Mesendoderm (in vitro differentiated cells): Measurements from ENCODE around the gene EPHA1.

Source experiments
- DNase-seq: peaks from one replicate; pipeline ENCODE4 v3.0.0; 2013
- H2AK5ac ChIP-seq: 2 replicates; pipeline ENCODE4 v1.6.1; 2013; ENCODE audit warnings: low read length, inconsistent platforms
- H2BK120ac ChIP-seq: 2 replicates; pipeline ENCODE4 v1.6.1; 2013; ENCODE audit warnings: low read depth, mild to moderate bottlenecking, low read length, moderate library complexity, mixed read lengths
- H2BK15ac ChIP-seq: replicated peaks from 2 replicates; pipeline ENCODE4 v1.6.1; 2013; ENCODE audit warnings: low read depth, mild to moderate bottlenecking, moderate library complexity
- H2BK5ac ChIP-seq: 2 replicates; pipeline ENCODE4 v1.6.1; 2013; ENCODE audit warnings: low read length, inconsistent platforms
- H3K18ac ChIP-seq: 2 replicates; pipeline ENCODE4 v1.6.1; 2013; ENCODE audit warnings: mild to moderate bottlenecking, low read length, mixed read lengths
- H3K23ac ChIP-seq: one replicate; pipeline ENCODE4 v1.6.1; 2013; ENCODE audit warnings: low read length
- H3K27ac ChIP-seq: 2 replicates; pipeline ENCODE4 v1.5.1; 2013; ENCODE audit warnings: low read depth, mild to moderate bottlenecking, inconsistent platforms, low read length, moderate library complexity
- H3K27me3 ChIP-seq: 2 replicates; pipeline ENCODE4 v1.6.1; 2013; ENCODE audit warnings: low read length, control low read depth, mild to moderate bottlenecking, inconsistent platforms; ENCODE audit not compliant: insufficient read depth, poor library complexity
- H3K36me3 ChIP-seq: 2 replicates; pipeline ENCODE4 v1.6.1; 2013; ENCODE audit warnings: low read length, inconsistent platforms; ENCODE audit not compliant: control insufficient read depth, insufficient read depth
- H3K4ac ChIP-seq: one replicate; pipeline ENCODE4 v1.6.1; 2013; ENCODE audit warnings: low read depth, mild to moderate bottlenecking, low read length, moderate library complexity
- H3K4me1 ChIP-seq: 2 replicates; pipeline ENCODE4 v1.6.1; 2013; ENCODE audit warnings: low read depth, low read length, inconsistent platforms; ENCODE audit not compliant: control insufficient read depth
- H3K4me2 ChIP-seq: 2 replicates; pipeline ENCODE4 v1.6.1; 2013; ENCODE audit warnings: low read length
- H3K4me3 ChIP-seq: 2 replicates; pipeline ENCODE4 v1.5.1; 2013; ENCODE audit warnings: mild to moderate bottlenecking, low read length
- H3K56ac ChIP-seq: one replicate; pipeline ENCODE4 v1.6.1; 2013; ENCODE audit warnings: low read length
- H3K79me1 ChIP-seq: 2 replicates; pipeline ENCODE4 v1.6.1; 2013; ENCODE audit warnings: low read length, inconsistent platforms
- H3K79me2 ChIP-seq: 2 replicates; pipeline ENCODE4 v1.6.1; 2013; ENCODE audit warnings: mild to moderate bottlenecking, low read length; ENCODE audit not compliant: control insufficient read depth, insufficient read depth
- H3K9ac ChIP-seq: 2 replicates; pipeline ENCODE4 v1.6.1; 2013; ENCODE audit warnings: low read length, inconsistent platforms
- H4K5ac ChIP-seq: one replicate; pipeline ENCODE4 v1.6.1; 2013; ENCODE audit warnings: low read length
- H4K8ac ChIP-seq: one replicate; pipeline ENCODE4 v1.6.1; 2013; ENCODE audit warnings: low read depth, mild to moderate bottlenecking, control low read depth, low read length, moderate library complexity
- WGBS: extraction: QIAGEN DNeasy Blood & Tissue Kit; methylation state at CpG from one replicate; pipeline ENCODE4 v1.1.7; 2013; ENCODE audit warnings: low lambda C conversion rate, missing lambda C conversion rate; ENCODE audit not compliant: insufficient coverage; ENCODE audit errors: extremely low coverage; 5-methylcytosine and 5-hydroxymethylcytosine counted together

EPHA1 gene

GRCh38 chr7:143396182-143396581, 12.5 kb downstream of the EPHA1 start:
- Histone ChIP-seq H2BK5ac (no peak overlapping the region), H3K79me2 (no peaks in the 10 kb centered on the region), H3K4me2 (no peak overlapping the region), H3K9ac (no peak overlapping the region), H3K79me1 (peaks cover 4% of the 10 kb centered on the region), H3K4me1 (no peaks in the 10 kb centered on the region), H3K27ac (no peak overlapping the region), H3K27me3 (no peaks in the 10 kb centered on the region), H3K56ac (no peak overlapping the region), H4K8ac (no peak overlapping the region), H3K4ac (no peak overlapping the region), H4K5ac (no peak overlapping the region), H2AK5ac (no peak overlapping the region), H2BK120ac (no peak overlapping the region), H3K4me3 (no peak overlapping the region), H2BK15ac (no peak overlapping the region), H3K36me3 (peaks cover 42% of the 10 kb centered on the region), H3K23ac (no peak overlapping the region), H3K18ac (no peak overlapping the region)
- no CpG with 5 or more reads among the region's 7 CpGs for WGBS
- no peak for DNase-seq

- Histone ChIP-seq H3K79me1 (peaks cover 4% of the 10 kb centered on the region), H2BK15ac (no peak overlapping the region), H3K79me2 (no peaks in the 10 kb centered on the region), H2BK5ac (no peak overlapping the region), H3K4me2 (no peak overlapping the region), H3K27ac (no peak overlapping the region), H3K4me3 (no peak overlapping the region), H3K9ac (no peak overlapping the region), H3K18ac (no peak overlapping the region), H3K4ac (no peak overlapping the region), H3K23ac (no peak overlapping the region), H4K5ac (no peak overlapping the region), H3K36me3 (peaks cover 42% of the 10 kb centered on the region), H2AK5ac (no peak overlapping the region), H4K8ac (no peak overlapping the region), H3K4me1 (no peaks in the 10 kb centered on the region), H3K27me3 (no peaks in the 10 kb centered on the region), H3K56ac (no peak overlapping the region), H2BK120ac (no peak overlapping the region)
- WGBS, result no CpG with 5 or more reads among the region's 21 CpGs
- DNase-seq, result peak; percentile 53
Measured at GRCh38 chr7:143395187-143396149, 13.2 kb downstream of the EPHA1 start.

GRCh38 chr7:143394777-143395176, 13.9 kb downstream of the EPHA1 start:
- H2BK15ac ChIP-seq, result no peak overlapping the region
- no peak overlapping the region for H3K56ac ChIP-seq
- H3K27me3 ChIP-seq, result no peaks in the 10 kb centered on the region
- no peak overlapping the region for H3K4ac ChIP-seq
- H2BK5ac ChIP-seq, result no peak overlapping the region
- H2BK120ac ChIP-seq, result no peak overlapping the region
- H3K4me1 ChIP-seq, result no peaks in the 10 kb centered on the region
- no peaks in the 10 kb centered on the region for H3K79me2 ChIP-seq
- H3K9ac ChIP-seq, result no peak overlapping the region
- no peak overlapping the region for H3K4me3 ChIP-seq
- peaks cover 41% of the 10 kb centered on the region for H3K36me3 ChIP-seq
- H3K4me2 ChIP-seq, result no peak overlapping the region
- DNase-seq, result no peak
- H3K27ac ChIP-seq, result no peak overlapping the region
- H4K5ac ChIP-seq, result no peak overlapping the region
- no peak overlapping the region for H3K23ac ChIP-seq
- no peak overlapping the region for H3K18ac ChIP-seq
- no CpG with 5 or more reads among the region's 6 CpGs for WGBS
- no peak overlapping the region for H2AK5ac ChIP-seq
- H4K8ac ChIP-seq, result no peak overlapping the region
- no peaks in the 10 kb centered on the region for H3K79me1 ChIP-seq

- H2BK5ac ChIP-seq, result no peak overlapping the region
- no peak overlapping the region for H3K9ac ChIP-seq
- H2BK15ac ChIP-seq, result no peak overlapping the region
- H3K27me3 ChIP-seq, result no peaks in the 10 kb centered on the region
- H3K27ac ChIP-seq, result no peak overlapping the region
- no peak overlapping the region for H3K56ac ChIP-seq
- H2BK120ac ChIP-seq, result no peak overlapping the region
- peaks cover 44% of the 10 kb centered on the region for H3K36me3 ChIP-seq
- H3K4ac ChIP-seq, result no peak overlapping the region
- H3K79me2 ChIP-seq, result no peaks in the 10 kb centered on the region
- no peak overlapping the region for H2AK5ac ChIP-seq
- no peak overlapping the region for H4K5ac ChIP-seq
- DNase-seq, result no peak
- no peak overlapping the region for H3K4me2 ChIP-seq
- H3K18ac ChIP-seq, result no peak overlapping the region
- no peak overlapping the region for H4K8ac ChIP-seq
- no peak overlapping the region for H3K4me3 ChIP-seq
- no peak overlapping the region for H3K23ac ChIP-seq
- no peaks in the 10 kb centered on the region for H3K79me1 ChIP-seq
- whole genome bisulfite sequencing, result no CpG with 5 or more reads among the region's 6 CpGs
- no peaks in the 10 kb centered on the region for H3K4me1 ChIP-seq
Measured at GRCh38 chr7:143394068-143394467, 14.6 kb downstream of the EPHA1 start.

DNA sequence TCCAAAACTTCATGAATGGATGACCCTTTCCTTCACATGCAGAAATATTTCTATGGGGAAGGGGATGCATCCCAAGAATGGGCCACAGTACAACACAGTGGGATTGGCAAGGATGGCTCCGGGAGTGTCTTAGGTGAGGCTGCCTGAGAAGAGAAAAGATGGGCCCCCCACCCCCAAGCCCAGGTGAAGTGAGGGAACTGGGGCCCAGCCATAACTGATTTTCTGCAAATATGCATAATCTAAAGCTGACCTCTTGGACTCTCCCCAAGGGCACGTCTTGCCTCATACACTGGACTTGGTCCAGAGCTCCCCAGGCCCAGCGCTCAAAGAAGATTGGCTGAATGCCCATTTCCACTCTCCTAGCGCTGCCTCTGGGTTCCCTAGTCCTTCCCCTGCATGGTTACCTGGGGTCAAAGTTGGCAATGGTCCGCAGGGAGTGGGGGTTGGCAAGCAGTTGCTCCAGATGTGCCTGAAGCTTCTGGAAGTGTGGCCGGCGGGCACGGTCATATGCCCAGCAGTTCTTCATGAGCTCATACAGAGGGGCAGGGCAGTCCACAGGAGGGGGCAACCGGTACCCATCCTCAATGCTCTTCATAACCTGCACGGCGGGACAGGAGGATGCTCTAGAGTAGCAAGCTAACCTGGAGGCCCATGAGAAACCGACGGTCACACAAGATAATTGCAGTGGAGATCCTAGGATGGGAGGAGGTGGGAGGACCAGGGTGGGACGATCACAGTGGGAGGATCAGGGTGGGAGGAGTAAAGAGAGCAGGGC, 15.2 kb downstream of the EPHA1 start:
- no peaks in the 10 kb centered on the region for H3K27me3 ChIP-seq
- no peak overlapping the region for H3K4ac ChIP-seq
- H3K18ac ChIP-seq, result no peak overlapping the region
- H3K4me2 ChIP-seq, result no peak overlapping the region
- no peak overlapping the region for H2BK15ac ChIP-seq
- no peaks in the 10 kb centered on the region for H3K79me1 ChIP-seq
- H3K4me1 ChIP-seq, result no peaks in the 10 kb centered on the region
- H2BK120ac ChIP-seq, result no peak overlapping the region
- H4K8ac ChIP-seq, result no peak overlapping the region
- no peak overlapping the region for H3K56ac ChIP-seq
- DNase-seq, result no peak
- H3K23ac ChIP-seq, result no peak overlapping the region
- no peak overlapping the region for H3K27ac ChIP-seq
- no peaks in the 10 kb centered on the region for H3K79me2 ChIP-seq
- H4K5ac ChIP-seq, result no peak overlapping the region
- H3K4me3 ChIP-seq, result no peak overlapping the region
- H2BK5ac ChIP-seq, result no peak overlapping the region
- no peak overlapping the region for H3K9ac ChIP-seq
- no CpG with 5 or more reads among the region's 14 CpGs for WGBS
- H2AK5ac ChIP-seq, result no peak overlapping the region
- H3K36me3 ChIP-seq, result peaks cover 48% of the 10 kb centered on the region
